ENCODE data around the gene GRIK2.

GRCh38 chr6:101728956-101729355 is 335.4 kb downstream of the GRIK2 start:
- TF ChIP-seq CTCF (IDR thresholded peaks at IDR 0.05) (no peak), POLR2AphosphoS5 (IDR thresholded peaks at IDR 0.05) (no peak), EP300 (IDR thresholded peaks at IDR 0.05) (no peak)

Data from suprapubic skin (tissue), 4 donors.